GM12878 (cell line): ENCODE results near the gene IRF2BPL. TPM values are rescaled to one million over a fixed set of nuclear protein-coding genes. Genes with fewer than 3 reads are reported as not detected.

Source experiments
- ATAC-seq: fragments of 200-7000 bp; cut with Tn5 transposase; 3 replicates; pipeline ENCODE4 v1.9.1; 2020; ENCODE audit warnings: mild to moderate bottlenecking, moderate library complexity
- BruUV-seq: library from RNA; stranded (reverse); fragments of 400-500 nt; replicated peaks from 2 replicates; lab custom pipeline; 2021; lab: Mats Ljungman, UMichigan
- CTCF ChIA-PET: fragments of 300-600 bp; sonication (Branson Sonifier 250); formaldehyde crosslinking; extraction: SDS; loops from one replicate; lab custom pipeline; 2021; ENCODE audit warnings: inconsistent platforms; lab: Yijun Ruan, JAX
- POLR2A ChIA-PET: fragments of 350-600 bp; formaldehyde crosslinking; extraction: SDS; loops from one replicate; lab custom pipeline; 2021; ENCODE audit warnings: inconsistent platforms; lab: Charles Lee
- RAD21 ChIA-PET: fragments of 300-600 bp; sonication (Branson Sonifier 250); formaldehyde crosslinking; loops from one replicate; lab custom pipeline; 2023; ENCODE audit warnings: antibody characterized with exemption; ENCODE audit not compliant: unreplicated experiment; lab: Charles Lee
- SMC1A ChIA-PET: fragments of 300-600 bp; sonication (Branson Sonifier 250); formaldehyde crosslinking; loops from one replicate; lab custom pipeline; 2023; ENCODE audit not compliant: unreplicated experiment, uncharacterized antibody; lab: Charles Lee
- DNase-seq: peaks from one replicate; pipeline ENCODE4 v3.0.0-alpha.2; 2011; ENCODE audit warnings: low read depth, low spot score
- FAIRE-seq: peaks from 3 replicates; lab custom pipeline; 2011; peaks lifted over from hg19 to GRCh38; lab: Jason Lieb, UNC
- H2AFZ ChIP-seq: 2 replicates; pipeline ENCODE4 v1.6.0; 2011; ENCODE audit warnings: low read depth, low read length, control low read depth; ENCODE audit not compliant: control insufficient read depth
- H3K27ac ChIP-seq: 2 replicates; pipeline ENCODE4 v1.5.1; 2011; ENCODE audit warnings: control low read depth; ENCODE audit not compliant: control insufficient read depth, insufficient read depth
- H3K27me3 ChIP-seq, 2 experiments: replicated peaks in 1 of 2; 2 replicates each; pipeline versions ENCODE4 v1.6.0 to v1.6.1; 2011; ENCODE audit warnings: low read length in 1 of 2; ENCODE audit not compliant: control insufficient read depth in 2 of 2, insufficient read depth in 2 of 2
- H3K36me3 ChIP-seq, 2 experiments: 2 replicates each; pipeline ENCODE4 v1.5.1; 2011; ENCODE audit warnings: low read length in 1 of 2; ENCODE audit not compliant: control insufficient read depth in 2 of 2, insufficient read depth in 2 of 2
- H3K4me1 ChIP-seq: 2 replicates; pipeline ENCODE4 v1.6.1; 2011; ENCODE audit warnings: mild to moderate bottlenecking, low read length, moderate library complexity, mixed read lengths; ENCODE audit not compliant: control insufficient read depth, insufficient read depth
- H3K4me2 ChIP-seq: 2 replicates; pipeline ENCODE4 v1.6.0; 2011; ENCODE audit warnings: control low read depth; ENCODE audit not compliant: control insufficient read depth, insufficient read depth
- H3K4me3 ChIP-seq: fragments of 200-600 bp; sonication (generic); 2 replicates; pipeline ENCODE4 v1.5.1; 2016
- H3K79me2 ChIP-seq: 2 replicates; pipeline ENCODE4 v1.6.0; 2011; ENCODE audit warnings: low read length; ENCODE audit not compliant: control insufficient read depth, insufficient read depth
- H3K9ac ChIP-seq: 2 replicates; pipeline ENCODE4 v1.8.0; 2011; ENCODE audit warnings: low read length, control low read depth, mixed read lengths; ENCODE audit not compliant: control insufficient read depth, insufficient read depth
- H3K9me3 ChIP-seq: replicated peaks from 3 replicates; pipeline ENCODE4 v1.5.1; 2011; ENCODE audit warnings: mild to moderate bottlenecking, low read length; ENCODE audit not compliant: control insufficient read depth, insufficient read depth
- H4K20me1 ChIP-seq: 2 replicates; pipeline ENCODE4 v1.6.0; 2011; ENCODE audit not compliant: control insufficient read depth, insufficient read depth
- MYB ChIP-seq: fragments of 150-350 bp; IDR thresholded peaks from 2 replicates; pipeline ENCODE4 v1.6.1; 2014; ENCODE audit warnings: mild to moderate bottlenecking, low read depth, low read length, borderline replicate concordance
- WRNIP1 ChIP-seq: IDR thresholded peaks from 2 replicates; pipeline ENCODE4 v1.6.1; 2011; ENCODE audit warnings: low read depth, low read length, improper control_type of control experiment, borderline replicate concordance
- ZBED1 ChIP-seq: IDR thresholded peaks from 2 replicates; pipeline ENCODE4 v1.6.1; 2016; ENCODE audit warnings: borderline replicate concordance
- WGBS: methylation state at CpG from one replicate; pipeline ENCODE4 v1.1.6; 2016; ENCODE audit warnings: low lambda C conversion rate; ENCODE audit not compliant: insufficient replicate concordance, insufficient coverage; ENCODE audit errors: missing lambda C conversion rate; 5-methylcytosine and 5-hydroxymethylcytosine counted together
- in situ Hi-C: fragments of 300-500 bp; cut with MboI; formaldehyde crosslinking; loops from 9 replicates; pipeline ENCODE4 v1.14.3; 2018; ENCODE audit warnings: mixed read lengths
- intact Hi-C: fragments of 100-400 bp; cut with micrococcal nuclease; formaldehyde crosslinking; loops from one replicate; pipeline ENCODE4 v1.14.2; 2022; ENCODE audit not compliant: unreplicated experiment
- polyA plus RNA-seq, 11 experiments: library from polyadenylated mRNA; depleted of rRNA in 4 of 11; unstranded in 6 of 11; stranded (reverse) in 5 of 11; fragments of >200 nt; fragmentation: Nextera tagmentation in 4 of 11; fragmentation: Illumina TruSeq in 1 of 11; extraction: Ambion mirVana in 4 of 11; extraction: Trizol in 1 of 11; gene quantifications; 1 replicate in 1 of 11; 2 replicates in 10 of 11; pipeline versions ENCODE4 v1.2.1 to v1.2.3, GENCODE V29; 2011 to 2016; ENCODE audit warnings: inconsistent platforms in 2 of 11, missing spikeins in 2 of 11, low read depth in 1 of 11
- total RNA-seq, 4 experiments: library from RNA; depleted of rRNA in 3 of 4; stranded (reverse); fragments of >200 nt in 3 of 4; fragmentation: Illumina TruSeq in 1 of 4; extraction: Trizol in 1 of 4; gene quantifications; 2 replicates each; pipeline versions ENCODE4 v1.2.1 to v1.2.3, GENCODE V29; 2013 to 2021
- TF ChIP-seq, protein P1 (sequence below): fragments of 450-650 bp; IDR thresholded peaks from 2 replicates; pipeline ENCODE4 v1.6.1; 2017; ENCODE audit warnings: mild to moderate bottlenecking
- TF ChIP-seq, protein P2 (sequence below): fragments of 450-650 bp; IDR thresholded peaks from 2 replicates; pipeline ENCODE4 v1.6.1; 2017; ENCODE audit warnings: mild to moderate bottlenecking, moderate library complexity
- TF ChIP-seq, protein P3 (sequence below): IDR thresholded peaks from 2 replicates; pipeline ENCODE4 v1.6.1; 2011; ENCODE audit warnings: low read depth, low read length, improper control_type of control experiment, borderline replicate concordance
- TF ChIP-seq, protein P4 (sequence below): fragments of 450-650 bp; IDR thresholded peaks from 2 replicates; pipeline ENCODE4 v1.6.1; 2017; ENCODE audit warnings: borderline replicate concordance
- TF ChIP-seq, protein P5 (sequence below): IDR thresholded peaks from 2 replicates; pipeline ENCODE4 v1.6.1; 2012; ENCODE audit warnings: low read length, inconsistent platforms

The IRF2BPL gene
- total and polyA plus RNA-seq, 10 of the 15 experiments (the other 5 are each of a cell fraction or from before 2014, with no cell fraction given), result 1.2 to 34.5 (median 3.1) TPM

DNA sequence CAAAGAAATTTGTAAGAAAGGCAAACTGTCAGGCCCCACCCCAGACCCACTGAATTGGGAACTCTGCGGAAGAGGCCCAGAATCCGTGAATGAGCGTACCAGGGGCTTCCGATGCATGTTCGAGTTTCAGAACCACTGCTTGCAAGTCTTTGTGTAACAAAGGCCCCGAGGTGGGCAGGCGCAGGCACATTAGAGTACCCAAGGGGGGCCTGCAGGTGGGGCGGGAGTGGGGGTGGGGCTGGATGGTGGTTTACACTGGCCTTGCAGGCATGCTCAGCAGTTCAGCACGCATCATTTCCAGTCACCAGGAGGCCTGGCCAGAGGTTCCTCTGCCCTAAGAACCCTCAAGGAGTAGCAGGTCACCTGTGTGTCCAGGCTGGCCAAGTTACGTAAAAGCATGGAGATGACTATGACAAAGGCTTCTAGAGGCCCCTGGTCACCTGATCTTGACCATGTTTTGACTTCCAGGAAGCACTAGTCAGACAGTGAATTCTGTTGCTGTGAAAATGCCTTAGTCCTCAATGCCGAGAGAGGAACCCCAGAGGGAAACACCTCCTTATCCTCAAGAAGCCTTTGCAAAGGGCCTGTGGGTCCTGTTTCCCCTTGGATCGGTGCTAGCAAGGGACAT, 33.2 kb upstream of the IRF2BPL start:
- DNase-seq (no peak), ATAC-seq (no peak), FAIRE-seq (no peak)
- ChIA-PET SMC1A (interaction anchor here (1.0 to 5.1 kb wide), 5 partner anchors 22 to 187 kb away, joined by 3 to 68 read pairs (median 21); no protein-coding TSS in a partner anchor), POLR2A (interaction anchor here (0.6 to 0.7 kb wide), 2 partner anchors 27 to 48 kb away, joined by 3 to 4 read pairs; no protein-coding TSS in a partner anchor), CTCF (interaction anchor here (1.2 to 16.1 kb wide), 6 partner anchors 7 to 189 kb away, joined by 3 to 848 read pairs (median 71); no protein-coding TSS in a partner anchor), RAD21 (interaction anchor here (10.0 to 15.5 kb wide), 2 partner anchors 149 to 186 kb away, joined by 166 to 498 read pairs; no protein-coding TSS in a partner anchor)
- TF ChIP-seq, protein P1, sequence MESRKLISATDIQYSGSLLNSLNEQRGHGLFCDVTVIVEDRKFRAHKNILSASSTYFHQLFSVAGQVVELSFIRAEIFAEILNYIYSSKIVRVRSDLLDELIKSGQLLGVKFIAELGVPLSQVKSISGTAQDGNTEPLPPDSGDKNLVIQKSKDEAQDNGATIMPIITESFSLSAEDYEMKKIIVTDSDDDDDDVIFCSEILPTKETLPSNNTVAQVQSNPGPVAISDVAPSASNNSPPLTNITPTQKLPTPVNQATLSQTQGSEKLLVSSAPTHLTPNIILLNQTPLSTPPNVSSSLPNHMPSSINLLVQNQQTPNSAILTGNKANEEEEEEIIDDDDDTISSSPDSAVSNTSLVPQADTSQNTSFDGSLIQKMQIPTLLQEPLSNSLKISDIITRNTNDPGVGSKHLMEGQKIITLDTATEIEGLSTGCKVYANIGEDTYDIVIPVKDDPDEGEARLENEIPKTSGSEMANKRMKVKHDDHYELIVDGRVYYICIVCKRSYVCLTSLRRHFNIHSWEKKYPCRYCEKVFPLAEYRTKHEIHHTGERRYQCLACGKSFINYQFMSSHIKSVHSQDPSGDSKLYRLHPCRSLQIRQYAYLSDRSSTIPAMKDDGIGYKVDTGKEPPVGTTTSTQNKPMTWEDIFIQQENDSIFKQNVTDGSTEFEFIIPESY, result no peak
- no peak for TF ChIP-seq ZBED1
- TF ChIP-seq, protein P2, sequence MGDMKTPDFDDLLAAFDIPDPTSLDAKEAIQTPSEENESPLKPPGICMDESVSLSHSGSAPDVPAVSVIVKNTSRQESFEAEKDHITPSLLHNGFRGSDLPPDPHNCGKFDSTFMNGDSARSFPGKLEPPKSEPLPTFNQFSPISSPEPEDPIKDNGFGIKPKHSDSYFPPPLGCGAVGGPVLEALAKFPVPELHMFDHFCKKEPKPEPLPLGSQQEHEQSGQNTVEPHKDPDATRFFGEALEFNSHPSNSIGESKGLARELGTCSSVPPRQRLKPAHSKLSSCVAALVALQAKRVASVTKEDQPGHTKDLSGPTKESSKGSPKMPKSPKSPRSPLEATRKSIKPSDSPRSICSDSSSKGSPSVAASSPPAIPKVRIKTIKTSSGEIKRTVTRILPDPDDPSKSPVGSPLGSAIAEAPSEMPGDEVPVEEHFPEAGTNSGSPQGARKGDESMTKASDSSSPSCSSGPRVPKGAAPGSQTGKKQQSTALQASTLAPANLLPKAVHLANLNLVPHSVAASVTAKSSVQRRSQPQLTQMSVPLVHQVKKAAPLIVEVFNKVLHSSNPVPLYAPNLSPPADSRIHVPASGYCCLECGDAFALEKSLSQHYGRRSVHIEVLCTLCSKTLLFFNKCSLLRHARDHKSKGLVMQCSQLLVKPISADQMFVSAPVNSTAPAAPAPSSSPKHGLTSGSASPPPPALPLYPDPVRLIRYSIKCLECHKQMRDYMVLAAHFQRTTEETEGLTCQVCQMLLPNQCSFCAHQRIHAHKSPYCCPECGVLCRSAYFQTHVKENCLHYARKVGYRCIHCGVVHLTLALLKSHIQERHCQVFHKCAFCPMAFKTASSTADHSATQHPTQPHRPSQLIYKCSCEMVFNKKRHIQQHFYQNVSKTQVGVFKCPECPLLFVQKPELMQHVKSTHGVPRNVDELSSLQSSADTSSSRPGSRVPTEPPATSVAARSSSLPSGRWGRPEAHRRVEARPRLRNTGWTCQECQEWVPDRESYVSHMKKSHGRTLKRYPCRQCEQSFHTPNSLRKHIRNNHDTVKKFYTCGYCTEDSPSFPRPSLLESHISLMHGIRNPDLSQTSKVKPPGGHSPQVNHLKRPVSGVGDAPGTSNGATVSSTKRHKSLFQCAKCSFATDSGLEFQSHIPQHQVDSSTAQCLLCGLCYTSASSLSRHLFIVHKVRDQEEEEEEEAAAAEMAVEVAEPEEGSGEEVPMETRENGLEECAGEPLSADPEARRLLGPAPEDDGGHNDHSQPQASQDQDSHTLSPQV, result no peak
- TF ChIP-seq, protein P3, sequence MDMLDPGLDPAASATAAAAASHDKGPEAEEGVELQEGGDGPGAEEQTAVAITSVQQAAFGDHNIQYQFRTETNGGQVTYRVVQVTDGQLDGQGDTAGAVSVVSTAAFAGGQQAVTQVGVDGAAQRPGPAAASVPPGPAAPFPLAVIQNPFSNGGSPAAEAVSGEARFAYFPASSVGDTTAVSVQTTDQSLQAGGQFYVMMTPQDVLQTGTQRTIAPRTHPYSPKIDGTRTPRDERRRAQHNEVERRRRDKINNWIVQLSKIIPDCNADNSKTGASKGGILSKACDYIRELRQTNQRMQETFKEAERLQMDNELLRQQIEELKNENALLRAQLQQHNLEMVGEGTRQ, result no peak
- TF ChIP-seq, protein P4, sequence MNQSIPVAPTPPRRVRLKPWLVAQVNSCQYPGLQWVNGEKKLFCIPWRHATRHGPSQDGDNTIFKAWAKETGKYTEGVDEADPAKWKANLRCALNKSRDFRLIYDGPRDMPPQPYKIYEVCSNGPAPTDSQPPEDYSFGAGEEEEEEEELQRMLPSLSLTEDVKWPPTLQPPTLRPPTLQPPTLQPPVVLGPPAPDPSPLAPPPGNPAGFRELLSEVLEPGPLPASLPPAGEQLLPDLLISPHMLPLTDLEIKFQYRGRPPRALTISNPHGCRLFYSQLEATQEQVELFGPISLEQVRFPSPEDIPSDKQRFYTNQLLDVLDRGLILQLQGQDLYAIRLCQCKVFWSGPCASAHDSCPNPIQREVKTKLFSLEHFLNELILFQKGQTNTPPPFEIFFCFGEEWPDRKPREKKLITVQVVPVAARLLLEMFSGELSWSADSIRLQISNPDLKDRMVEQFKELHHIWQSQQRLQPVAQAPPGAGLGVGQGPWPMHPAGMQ, result no peak
- TF ChIP-seq MYB, result no peak
- TF ChIP-seq, protein P5, sequence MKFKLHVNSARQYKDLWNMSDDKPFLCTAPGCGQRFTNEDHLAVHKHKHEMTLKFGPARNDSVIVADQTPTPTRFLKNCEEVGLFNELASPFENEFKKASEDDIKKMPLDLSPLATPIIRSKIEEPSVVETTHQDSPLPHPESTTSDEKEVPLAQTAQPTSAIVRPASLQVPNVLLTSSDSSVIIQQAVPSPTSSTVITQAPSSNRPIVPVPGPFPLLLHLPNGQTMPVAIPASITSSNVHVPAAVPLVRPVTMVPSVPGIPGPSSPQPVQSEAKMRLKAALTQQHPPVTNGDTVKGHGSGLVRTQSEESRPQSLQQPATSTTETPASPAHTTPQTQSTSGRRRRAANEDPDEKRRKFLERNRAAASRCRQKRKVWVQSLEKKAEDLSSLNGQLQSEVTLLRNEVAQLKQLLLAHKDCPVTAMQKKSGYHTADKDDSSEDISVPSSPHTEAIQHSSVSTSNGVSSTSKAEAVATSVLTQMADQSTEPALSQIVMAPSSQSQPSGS, result no peak
- TF ChIP-seq WRNIP1, result no peak
- BruUV-seq, result no TSS peak
- Histone ChIP-seq H2AFZ (no peak overlapping the region), H3K4me3 (no peak overlapping the region), H3K79me2 (no peaks in the 10 kb centered on the region), H4K20me1 (no peaks in the 10 kb centered on the region), H3K27ac (no peak overlapping the region), H3K36me3 (no peaks in the 10 kb centered on the region), H3K4me1 (peaks cover 14% of the 10 kb centered on the region), H3K9me3 (no peaks in the 10 kb centered on the region), H3K9ac (no peak overlapping the region), H3K27me3 (no peaks in the 10 kb centered on the region), H3K4me2 (no peak overlapping the region)
- intact Hi-C loops (no loop called here), in situ Hi-C loops (loop anchor here (10.0 kb wide), 3 partner anchors 147 to 347 kb away; no protein-coding TSS in a partner anchor)
- 79% methylated on average over 11 of the region's 12 CpGs for WGBS
